K562 (cell line): ENCODE results near the gene MANEAL. TPM values are rescaled to one million over a fixed set of nuclear protein-coding genes. Genes with fewer than 3 reads are reported as not detected.

Experiments
- E2F3 ChIP-seq: fragments of 250-450 bp; sonication (Bioruptor Pico); IDR thresholded peaks from 2 replicates; pipeline ENCODE4 v1.4.0; 2020; ENCODE audit warnings: mild to moderate bottlenecking
- ELF2 ChIP-seq: fragments of 250-450 bp; sonication (Bioruptor Pico); IDR thresholded peaks from 2 replicates; pipeline ENCODE4 v1.5.0; 2021; ENCODE audit warnings: mild to moderate bottlenecking
- ERF ChIP-seq: fragments of 450-650 bp; formaldehyde crosslinking; IDR thresholded peaks from 2 replicates; pipeline ENCODE4 v1.4.0; 2020; ENCODE audit warnings: mild to moderate bottlenecking, mixed read lengths
- FOXJ3 ChIP-seq: sonication (generic); formaldehyde crosslinking; IDR thresholded peaks from 2 replicates; pipeline ENCODE4 v1.4.0; 2020; ENCODE audit warnings: mild to moderate bottlenecking, missing genetic modification reagents
- GABPB2 ChIP-seq: fragments of 250-450 bp; sonication (Bioruptor Pico); conservative IDR thresholded peaks from 2 replicates; pipeline ENCODE4 v1.5.1; 2021; ENCODE audit warnings: mild to moderate bottlenecking
- KDM4B ChIP-seq, 2 experiments: fragments of 450-650 bp in 1 of 2; sonication (generic) in 1 of 2; IDR thresholded peaks; 2 replicates each; pipeline ENCODE4 v1.6.1; 2016 to 2017; ENCODE audit warnings: borderline replicate concordance in 2 of 2, antibody characterized with exemption in 1 of 2, low read depth in 1 of 2, mild to moderate bottlenecking in 1 of 2
- MAFK ChIP-seq: IDR thresholded peaks from 2 replicates; pipeline ENCODE4 v1.6.1; 2011; ENCODE audit warnings: low read length, improper control_type of control experiment
- MTA2 ChIP-seq: fragments of 450-650 bp; IDR thresholded peaks from 2 replicates; pipeline ENCODE4 v1.6.1; 2016; ENCODE audit warnings: low read depth
- NBN ChIP-seq: fragments of 450-650 bp; IDR thresholded peaks from 2 replicates; pipeline ENCODE4 v1.6.1; 2016; ENCODE audit warnings: low read depth, mild to moderate bottlenecking
- PHF8 ChIP-seq: fragments of 200-600 bp; sonication (generic); IDR thresholded peaks from 2 replicates; pipeline ENCODE4 v1.6.1; 2012; ENCODE audit warnings: mixed run types, mild to moderate bottlenecking, inconsistent platforms, low read length, moderate library complexity, borderline replicate concordance
- POLR2AphosphoS5 ChIP-seq: IDR thresholded peaks from 2 replicates; pipeline ENCODE4 v1.6.1; 2011; ENCODE audit warnings: mild to moderate bottlenecking, low read depth, low read length, moderate library complexity; ENCODE audit not compliant: control insufficient read depth, insufficient read depth
- SMC3 ChIP-seq: conservative IDR thresholded peaks from 2 replicates; pipeline ENCODE4 v1.6.1; 2011; ENCODE audit warnings: low read depth, low read length, improper control_type of control experiment; ENCODE audit not compliant: insufficient read depth
- XRCC5 ChIP-seq: fragments of 200-400 bp; formaldehyde crosslinking; IDR thresholded peaks from 2 replicates; pipeline ENCODE4 v1.6.1; 2017; ENCODE audit warnings: low read depth, mild to moderate bottlenecking, low read length
- ZFP30 ChIP-seq: fragments of 250-450 bp; sonication (Bioruptor Pico); IDR thresholded peaks from 2 replicates; pipeline ENCODE4 v1.8.0; 2022; ENCODE audit warnings: moderate library complexity, mild to moderate bottlenecking, inconsistent platforms, borderline replicate concordance
- ZKSCAN3 ChIP-seq: fragments of 250-450 bp; sonication (Bioruptor Pico); IDR thresholded peaks from 2 replicates; pipeline ENCODE4 v1.4.0; 2020
- ZNF121 ChIP-seq: sonication (generic); formaldehyde crosslinking; conservative IDR thresholded peaks from 2 replicates; pipeline ENCODE4 v1.8.0; 2022; ENCODE audit warnings: missing genetic modification reagents
- ZNF140 ChIP-seq: fragments of 250-450 bp; sonication (Bioruptor Pico); IDR thresholded peaks from 2 replicates; pipeline ENCODE4 v1.8.0; 2021; ENCODE audit warnings: moderate library complexity, mild to moderate bottlenecking, inconsistent platforms
- ZNF212 ChIP-seq: fragments of 450-650 bp; formaldehyde crosslinking; IDR thresholded peaks from 2 replicates; pipeline ENCODE4 v1.4.0; 2020; ENCODE audit warnings: mild to moderate bottlenecking
- ZNF3 ChIP-seq: fragments of 250-450 bp; sonication (Bioruptor Pico); IDR thresholded peaks from 2 replicates; pipeline ENCODE4 v1.5.0; 2021; ENCODE audit warnings: mild to moderate bottlenecking, moderate library complexity
- polyA plus RNA-seq, 8 experiments: library from polyadenylated mRNA; depleted of rRNA in 4 of 8; stranded (reverse) in 5 of 8; unstranded in 3 of 8; fragments of >200 nt; fragmentation: Nextera tagmentation in 2 of 8; fragmentation: Illumina TruSeq in 1 of 8; extraction: Ambion mirVana in 2 of 8; extraction: Trizol in 1 of 8; gene quantifications; 2 replicates each; pipeline versions ENCODE4 v1.2.1 to v1.2.3, GENCODE V29; 2011 to 2014; ENCODE audit warnings: inconsistent platforms in 1 of 8, missing spikeins in 1 of 8
- total RNA-seq, 7 experiments: library from RNA; depleted of rRNA in 6 of 7; stranded (reverse); fragments of >200 nt in 6 of 7; fragmentation: Illumina TruSeq in 2 of 7; extraction: Trizol in 2 of 7; gene quantifications; 2 replicates each; pipeline versions ENCODE4 v1.2.1 to v1.2.3, GENCODE V29; 2011 to 2021; ENCODE audit warnings: low replicate concordance in 1 of 7
- TF ChIP-seq, protein P1 (sequence below): fragments of 450-650 bp; formaldehyde crosslinking; IDR thresholded peaks from 2 replicates; pipeline ENCODE4 v1.4.0; 2020; ENCODE audit warnings: mild to moderate bottlenecking, moderate library complexity
- TF ChIP-seq, protein P2 (sequence below), 2 experiments: fragments of 450-650 bp; IDR thresholded peaks; 2 replicates each; pipeline ENCODE4 v1.6.1; 2016
- TF ChIP-seq, protein P3 (sequence below): fragments of 250-450 bp; sonication (Bioruptor Pico); IDR thresholded peaks from 2 replicates; pipeline ENCODE4 v1.8.0; 2021; ENCODE audit warnings: borderline replicate concordance, mild to moderate bottlenecking, moderate library complexity; ENCODE audit not compliant: poor library complexity, severe bottlenecking
- TF ChIP-seq, protein P4 (sequence below): fragments of 450-650 bp; formaldehyde crosslinking; IDR thresholded peaks from 2 replicates; pipeline ENCODE4 v1.4.0; 2020; ENCODE audit warnings: mild to moderate bottlenecking, moderate library complexity

MANEAL gene
- total and polyA plus RNA-seq, 9 of the 15 experiments (the other 6 are each of a cell fraction or from before 2014, with no cell fraction given): 0.37 to 3.2 (median 1.2) TPM

DNA sequence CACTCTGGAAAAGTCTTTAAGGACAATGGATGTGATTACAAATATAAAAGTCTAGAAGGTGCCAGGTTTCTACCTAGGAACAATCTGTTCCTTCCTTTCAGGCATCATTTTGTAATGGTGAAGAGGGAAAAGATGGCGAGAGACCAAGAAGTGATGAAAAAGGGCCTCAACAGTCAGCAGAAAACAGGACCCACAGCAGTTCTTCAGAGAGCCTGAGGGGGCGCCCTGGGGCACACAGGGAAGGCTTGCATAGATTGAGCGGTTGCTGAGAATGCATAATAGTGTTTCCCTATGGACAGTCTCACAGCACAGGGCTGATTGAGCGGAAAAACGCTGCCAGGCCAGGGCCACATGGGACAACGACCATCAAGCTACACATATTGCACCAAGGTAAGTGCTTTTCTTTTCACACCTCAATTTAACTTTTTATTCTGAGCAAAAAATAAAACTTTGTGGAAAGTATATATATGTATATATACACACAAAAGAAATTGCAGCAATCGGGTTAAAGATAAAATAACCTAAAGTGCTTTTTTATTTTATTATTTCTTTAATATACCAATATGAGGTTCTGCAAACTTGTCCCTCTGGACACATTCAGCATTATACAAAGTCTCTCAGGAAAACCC, 17.5 kb downstream of the MANEAL start (continued):
- TF ChIP-seq ZNF121 (CRISPR knock-in tag): no peak
- no peak for TF ChIP-seq ZNF3 (CRISPR knock-in tag)
- TF ChIP-seq, protein P1, sequence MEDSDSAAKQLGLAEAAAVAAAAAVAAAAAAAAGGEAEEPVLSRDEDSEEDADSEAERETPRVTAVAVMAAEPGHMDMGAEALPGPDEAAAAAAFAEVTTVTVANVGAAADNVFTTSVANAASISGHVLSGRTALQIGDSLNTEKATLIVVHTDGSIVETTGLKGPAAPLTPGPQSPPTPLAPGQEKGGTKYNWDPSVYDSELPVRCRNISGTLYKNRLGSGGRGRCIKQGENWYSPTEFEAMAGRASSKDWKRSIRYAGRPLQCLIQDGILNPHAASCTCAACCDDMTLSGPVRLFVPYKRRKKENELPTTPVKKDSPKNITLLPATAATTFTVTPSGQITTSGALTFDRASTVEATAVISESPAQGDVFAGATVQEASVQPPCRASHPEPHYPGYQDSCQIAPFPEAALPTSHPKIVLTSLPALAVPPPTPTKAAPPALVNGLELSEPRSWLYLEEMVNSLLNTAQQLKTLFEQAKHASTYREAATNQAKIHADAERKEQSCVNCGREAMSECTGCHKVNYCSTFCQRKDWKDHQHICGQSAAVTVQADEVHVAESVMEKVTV (CRISPR knock-in tag): no peak
- no peak for TF ChIP-seq GABPB2 (CRISPR knock-in tag)
- no peak for TF ChIP-seq E2F3 (CRISPR knock-in tag)
- TF ChIP-seq ZFP30 (CRISPR knock-in tag): no peak
- 0 out of 2 replicates have a peak, but pooled peaks have one; percentile 22 for TF ChIP-seq NBN
- TF ChIP-seq FOXJ3: no peak
- no peak for TF ChIP-seq MTA2
- no peak for TF ChIP-seq ELF2
- no peak for TF ChIP-seq ZKSCAN3 (CRISPR knock-in tag)
- TF ChIP-seq SMC3: peak; percentile 43; the same call in 1 of the 2 replicates
- TF ChIP-seq KDM4B (IDR thresholded peaks at IDR 0.05; ENCODE audit: borderline replicate concordance in 2 of 2, low read depth in 1 of 2): no peak
- no peak for TF ChIP-seq ZNF212 (CRISPR knock-in tag)
- TF ChIP-seq PHF8: no peak
- TF ChIP-seq, protein P2, sequence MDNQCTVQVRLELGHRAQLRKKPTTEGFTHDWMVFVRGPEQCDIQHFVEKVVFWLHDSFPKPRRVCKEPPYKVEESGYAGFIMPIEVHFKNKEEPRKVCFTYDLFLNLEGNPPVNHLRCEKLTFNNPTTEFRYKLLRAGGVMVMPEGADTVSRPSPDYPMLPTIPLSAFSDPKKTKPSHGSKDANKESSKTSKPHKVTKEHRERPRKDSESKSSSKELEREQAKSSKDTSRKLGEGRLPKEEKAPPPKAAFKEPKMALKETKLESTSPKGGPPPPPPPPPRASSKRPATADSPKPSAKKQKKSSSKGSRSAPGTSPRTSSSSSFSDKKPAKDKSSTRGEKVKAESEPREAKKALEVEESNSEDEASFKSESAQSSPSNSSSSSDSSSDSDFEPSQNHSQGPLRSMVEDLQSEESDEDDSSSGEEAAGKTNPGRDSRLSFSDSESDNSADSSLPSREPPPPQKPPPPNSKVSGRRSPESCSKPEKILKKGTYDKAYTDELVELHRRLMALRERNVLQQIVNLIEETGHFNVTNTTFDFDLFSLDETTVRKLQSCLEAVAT (IDR thresholded peaks at IDR 0.05): no peak
- TF ChIP-seq XRCC5: peak; percentile 93
- no peak for TF ChIP-seq ERF (CRISPR knock-in tag)
- TF ChIP-seq, protein P3, sequence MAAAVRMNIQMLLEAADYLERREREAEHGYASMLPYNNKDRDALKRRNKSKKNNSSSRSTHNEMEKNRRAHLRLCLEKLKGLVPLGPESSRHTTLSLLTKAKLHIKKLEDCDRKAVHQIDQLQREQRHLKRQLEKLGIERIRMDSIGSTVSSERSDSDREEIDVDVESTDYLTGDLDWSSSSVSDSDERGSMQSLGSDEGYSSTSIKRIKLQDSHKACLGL (CRISPR knock-in tag): no peak
- TF ChIP-seq, protein P4, sequence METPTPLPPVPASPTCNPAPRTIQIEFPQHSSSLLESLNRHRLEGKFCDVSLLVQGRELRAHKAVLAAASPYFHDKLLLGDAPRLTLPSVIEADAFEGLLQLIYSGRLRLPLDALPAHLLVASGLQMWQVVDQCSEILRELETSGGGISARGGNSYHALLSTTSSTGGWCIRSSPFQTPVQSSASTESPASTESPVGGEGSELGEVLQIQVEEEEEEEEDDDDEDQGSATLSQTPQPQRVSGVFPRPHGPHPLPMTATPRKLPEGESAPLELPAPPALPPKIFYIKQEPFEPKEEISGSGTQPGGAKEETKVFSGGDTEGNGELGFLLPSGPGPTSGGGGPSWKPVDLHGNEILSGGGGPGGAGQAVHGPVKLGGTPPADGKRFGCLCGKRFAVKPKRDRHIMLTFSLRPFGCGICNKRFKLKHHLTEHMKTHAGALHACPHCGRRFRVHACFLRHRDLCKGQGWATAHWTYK: no peak
- TF ChIP-seq MAFK: peak; percentile 81
- TF ChIP-seq ZNF140 (CRISPR knock-in tag): no peak
- TF ChIP-seq POLR2AphosphoS5: no peak
